OCI-LY1 (cell line): ENCODE results near the gene FHL3.

ENCODE experiments used
- EZH2 ChIP-seq: fragments of 200-600 bp; sonication (generic), shearing (Covaris generic); IDR thresholded peaks from 2 replicates; pipeline ENCODE4 v1.8.0; 2017; ENCODE audit warnings: borderline replicate concordance, mixed run types, mild to moderate bottlenecking, antibody characterized with exemption, low read length, moderate library complexity, mixed read lengths
- TF ChIP-seq, protein P1 (sequence below): fragments of 200-600 bp; sonication (generic), shearing (Covaris generic); IDR thresholded peaks from 2 replicates; pipeline ENCODE4 v1.5.1; 2017; ENCODE audit warnings: mild to moderate bottlenecking, antibody characterized with exemption, low read length, moderate library complexity, mixed read lengths

DNA sequence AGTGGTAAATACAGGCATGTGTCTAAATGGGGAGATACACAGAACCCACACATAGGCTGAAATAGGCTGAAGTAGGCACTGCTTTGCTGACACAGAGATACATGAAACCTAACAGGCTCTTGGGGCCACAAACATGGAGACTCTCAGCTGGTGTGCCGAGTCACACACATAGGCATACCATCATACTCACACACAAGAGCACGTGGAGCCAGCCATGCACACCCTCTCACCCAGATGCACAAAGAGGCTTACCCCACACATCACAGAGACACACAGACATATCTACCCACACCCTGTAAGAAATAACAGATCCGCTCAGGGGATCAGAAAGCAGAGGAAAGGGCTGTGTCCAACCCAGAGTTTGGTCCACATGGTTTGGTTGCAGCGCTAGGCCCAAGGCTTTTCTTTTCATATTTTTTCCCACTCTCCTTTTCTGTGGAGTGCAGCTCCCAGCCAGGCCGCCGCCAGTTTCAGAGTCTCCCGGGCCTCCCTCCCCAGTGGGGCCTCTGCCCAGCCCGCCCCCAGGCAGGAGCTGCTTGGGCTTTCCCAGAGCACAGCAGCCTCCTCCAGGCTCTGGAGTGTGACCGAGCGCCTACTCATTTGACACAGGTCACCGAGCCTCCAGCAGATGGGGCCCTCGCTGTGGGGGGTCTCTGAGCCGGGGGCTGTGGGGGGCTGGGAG is 45.2 kb upstream of the FHL3 start:
- TF ChIP-seq, protein P1, sequence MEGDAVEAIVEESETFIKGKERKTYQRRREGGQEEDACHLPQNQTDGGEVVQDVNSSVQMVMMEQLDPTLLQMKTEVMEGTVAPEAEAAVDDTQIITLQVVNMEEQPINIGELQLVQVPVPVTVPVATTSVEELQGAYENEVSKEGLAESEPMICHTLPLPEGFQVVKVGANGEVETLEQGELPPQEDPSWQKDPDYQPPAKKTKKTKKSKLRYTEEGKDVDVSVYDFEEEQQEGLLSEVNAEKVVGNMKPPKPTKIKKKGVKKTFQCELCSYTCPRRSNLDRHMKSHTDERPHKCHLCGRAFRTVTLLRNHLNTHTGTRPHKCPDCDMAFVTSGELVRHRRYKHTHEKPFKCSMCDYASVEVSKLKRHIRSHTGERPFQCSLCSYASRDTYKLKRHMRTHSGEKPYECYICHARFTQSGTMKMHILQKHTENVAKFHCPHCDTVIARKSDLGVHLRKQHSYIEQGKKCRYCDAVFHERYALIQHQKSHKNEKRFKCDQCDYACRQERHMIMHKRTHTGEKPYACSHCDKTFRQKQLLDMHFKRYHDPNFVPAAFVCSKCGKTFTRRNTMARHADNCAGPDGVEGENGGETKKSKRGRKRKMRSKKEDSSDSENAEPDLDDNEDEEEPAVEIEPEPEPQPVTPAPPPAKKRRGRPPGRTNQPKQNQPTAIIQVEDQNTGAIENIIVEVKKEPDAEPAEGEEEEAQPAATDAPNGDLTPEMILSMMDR = no peak
- TF ChIP-seq EZH2 = no peak
